Measurements from ENCODE around the gene MAP3K9.

DNA sequence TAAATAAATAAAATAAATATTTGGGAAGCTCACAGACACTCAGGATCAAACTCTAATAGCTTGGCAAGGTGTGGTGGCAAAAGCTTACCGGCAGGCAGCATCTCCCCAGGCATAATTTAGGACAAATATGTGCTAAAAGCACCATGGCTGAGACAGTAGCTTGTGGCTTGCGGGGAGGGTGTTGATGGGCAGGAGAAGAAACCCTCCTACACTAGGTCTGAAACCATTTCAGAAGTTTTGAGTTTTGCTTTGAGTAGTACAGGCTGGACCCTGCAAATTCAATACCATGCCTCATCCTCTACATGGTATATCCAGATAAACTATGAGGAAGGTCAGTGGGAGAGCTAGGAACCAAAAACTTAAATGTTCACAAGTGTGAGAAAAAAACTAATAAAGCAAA lies 33.1 kb downstream of the MAP3K9 start:
- TF ChIP-seq, protein P1, sequence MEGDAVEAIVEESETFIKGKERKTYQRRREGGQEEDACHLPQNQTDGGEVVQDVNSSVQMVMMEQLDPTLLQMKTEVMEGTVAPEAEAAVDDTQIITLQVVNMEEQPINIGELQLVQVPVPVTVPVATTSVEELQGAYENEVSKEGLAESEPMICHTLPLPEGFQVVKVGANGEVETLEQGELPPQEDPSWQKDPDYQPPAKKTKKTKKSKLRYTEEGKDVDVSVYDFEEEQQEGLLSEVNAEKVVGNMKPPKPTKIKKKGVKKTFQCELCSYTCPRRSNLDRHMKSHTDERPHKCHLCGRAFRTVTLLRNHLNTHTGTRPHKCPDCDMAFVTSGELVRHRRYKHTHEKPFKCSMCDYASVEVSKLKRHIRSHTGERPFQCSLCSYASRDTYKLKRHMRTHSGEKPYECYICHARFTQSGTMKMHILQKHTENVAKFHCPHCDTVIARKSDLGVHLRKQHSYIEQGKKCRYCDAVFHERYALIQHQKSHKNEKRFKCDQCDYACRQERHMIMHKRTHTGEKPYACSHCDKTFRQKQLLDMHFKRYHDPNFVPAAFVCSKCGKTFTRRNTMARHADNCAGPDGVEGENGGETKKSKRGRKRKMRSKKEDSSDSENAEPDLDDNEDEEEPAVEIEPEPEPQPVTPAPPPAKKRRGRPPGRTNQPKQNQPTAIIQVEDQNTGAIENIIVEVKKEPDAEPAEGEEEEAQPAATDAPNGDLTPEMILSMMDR (IDR thresholded peaks at IDR 0.05), result no peak
- TF ChIP-seq POLR2A (IDR thresholded peaks at IDR 0.05), result no peak
